HG02759 (cell line): ENCODE results near the gene MIA3.

Experiments used
- ATAC-seq: cut with Tn5 transposase; IDR thresholded peaks from one replicate; pipeline ENCODE4 v1.9.1; 2021; ENCODE audit warnings: mild to moderate bottlenecking, moderate library complexity; ENCODE audit not compliant: unreplicated experiment

MIA3 gene

DNA sequence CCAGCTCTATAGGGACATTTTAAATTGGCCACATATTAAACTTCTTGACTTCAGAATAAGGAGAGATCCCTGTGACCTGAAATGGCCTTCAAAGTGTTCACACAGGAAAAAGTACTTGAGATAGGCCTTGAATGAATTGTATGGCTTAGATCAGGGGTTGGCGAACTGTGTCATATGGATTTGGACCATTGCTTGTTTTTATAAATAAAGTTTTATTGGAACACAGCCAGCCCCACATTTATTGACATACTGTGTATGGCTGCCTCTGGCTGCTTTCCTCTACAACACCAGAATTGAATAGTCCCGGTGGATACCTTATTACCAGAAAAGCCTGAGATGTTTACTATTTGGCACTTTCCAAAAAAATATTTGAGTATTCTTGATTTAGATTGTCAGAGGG lies 98.5 kb downstream of the MIA3 start:
- ATAC-seq = no peak
